ENCODE measurements around the gene LGI2. TPM values are rescaled to one million over a fixed set of nuclear protein-coding genes. Genes with fewer than 3 reads are reported as not detected.

The LGI2 gene
- polyA plus RNA-seq, 1 of the 3 experiments (the other 2 are of a cell fraction) = not detected

DNA sequence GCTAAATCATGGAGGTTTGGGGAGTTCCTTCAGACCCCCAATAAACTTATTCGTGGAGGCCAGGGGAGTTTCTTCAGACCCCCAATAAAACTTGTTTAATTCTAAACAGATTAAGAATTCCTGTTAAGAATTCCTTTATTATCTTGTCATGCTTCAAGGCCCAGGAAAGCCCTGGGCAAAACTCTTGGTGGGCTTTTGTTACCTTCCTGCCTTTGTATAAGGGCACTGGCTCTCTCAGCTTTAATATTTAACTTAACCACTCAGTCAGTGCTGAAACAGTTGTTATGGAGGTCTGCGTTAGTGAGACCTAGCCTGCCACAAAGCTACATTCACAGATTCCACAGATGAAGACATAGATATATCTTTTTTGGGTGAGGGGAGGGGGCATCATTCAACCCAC, 29.0 kb upstream of the LGI2 start:
- Histone ChIP-seq H2AFZ (ENCODE audit: low read depth) (no peak overlapping the region), H3K36me3 (replicated peaks in 1 of 2; ENCODE audit: control insufficient read depth in 1 of 2, insufficient read depth in 2 of 2, low read length in 1 of 2) (no peaks in the 10 kb centered on the region), H3K27ac (ENCODE audit: low read depth in 2 of 2, low read length in 1 of 2) (no peak overlapping the region), H3K9ac (no peak overlapping the region), H3K4me1 (ENCODE audit: control insufficient read depth in 1 of 2, insufficient read depth in 2 of 2, low read depth in 1 of 2, low read length in 1 of 2) (no peaks in the 10 kb centered on the region), H3K4me2 (no peak overlapping the region), H3K9me3 (no peaks in the 10 kb centered on the region), H4K20me1 (ENCODE audit: insufficient read depth) (no peaks in the 10 kb centered on the region), H3K9me2 (no peaks in the 10 kb centered on the region), H3K4me3 (ENCODE audit: low read depth in 2 of 2, low read length in 1 of 2) (no peak overlapping the region), H3K79me2 (ENCODE audit: insufficient read depth) (no peaks in the 10 kb centered on the region), H3F3A (replicated peaks; ENCODE audit: insufficient read depth) (no peaks in the 10 kb centered on the region), H3K27me3 (ENCODE audit: insufficient read depth) (peaks cover 39% of the 10 kb centered on the region)
- no peak for DNase-seq
- TF ChIP-seq FOSL2 (IDR thresholded peaks at IDR 0.05; ENCODE audit: borderline replicate concordance, low read depth) = no peak
- TF ChIP-seq MXI1 (IDR thresholded peaks at IDR 0.05; ENCODE audit: low read depth, low read length) = no peak
- TF ChIP-seq IRF3 (IDR thresholded peaks at IDR 0.05; ENCODE audit: low read depth, low read length) = no peak
- no peak for TF ChIP-seq GABPA (IDR thresholded peaks at IDR 0.05; ENCODE audit: low read depth)
- TF ChIP-seq EZH2phosphoT487 (IDR thresholded peaks at IDR 0.05; ENCODE audit: borderline replicate concordance, low read depth) = no peak
- TF ChIP-seq JUND (IDR thresholded peaks at IDR 0.05) = no peak
- TF ChIP-seq RCOR1 (IDR thresholded peaks at IDR 0.05; ENCODE audit: low read length) = no peak
- TF ChIP-seq FOXJ3 (CRISPR knock-in tag; IDR thresholded peaks at IDR 0.05) = no peak
- no peak for TF ChIP-seq GATA2 (CRISPR knock-in tag; IDR thresholded peaks at IDR 0.05)
- no peak for TF ChIP-seq EP300 (IDR thresholded peaks at IDR 0.05; ENCODE audit: borderline replicate concordance in 1 of 2, low read depth in 1 of 2, low read length in 1 of 2)
- no peak for TF ChIP-seq TAF1 (IDR thresholded peaks at IDR 0.05; ENCODE audit: borderline replicate concordance, low read depth, low read length)
- no peak for TF ChIP-seq FOXM1 (IDR thresholded peaks at IDR 0.05; ENCODE audit: low read depth)
- TF ChIP-seq, protein P1, sequence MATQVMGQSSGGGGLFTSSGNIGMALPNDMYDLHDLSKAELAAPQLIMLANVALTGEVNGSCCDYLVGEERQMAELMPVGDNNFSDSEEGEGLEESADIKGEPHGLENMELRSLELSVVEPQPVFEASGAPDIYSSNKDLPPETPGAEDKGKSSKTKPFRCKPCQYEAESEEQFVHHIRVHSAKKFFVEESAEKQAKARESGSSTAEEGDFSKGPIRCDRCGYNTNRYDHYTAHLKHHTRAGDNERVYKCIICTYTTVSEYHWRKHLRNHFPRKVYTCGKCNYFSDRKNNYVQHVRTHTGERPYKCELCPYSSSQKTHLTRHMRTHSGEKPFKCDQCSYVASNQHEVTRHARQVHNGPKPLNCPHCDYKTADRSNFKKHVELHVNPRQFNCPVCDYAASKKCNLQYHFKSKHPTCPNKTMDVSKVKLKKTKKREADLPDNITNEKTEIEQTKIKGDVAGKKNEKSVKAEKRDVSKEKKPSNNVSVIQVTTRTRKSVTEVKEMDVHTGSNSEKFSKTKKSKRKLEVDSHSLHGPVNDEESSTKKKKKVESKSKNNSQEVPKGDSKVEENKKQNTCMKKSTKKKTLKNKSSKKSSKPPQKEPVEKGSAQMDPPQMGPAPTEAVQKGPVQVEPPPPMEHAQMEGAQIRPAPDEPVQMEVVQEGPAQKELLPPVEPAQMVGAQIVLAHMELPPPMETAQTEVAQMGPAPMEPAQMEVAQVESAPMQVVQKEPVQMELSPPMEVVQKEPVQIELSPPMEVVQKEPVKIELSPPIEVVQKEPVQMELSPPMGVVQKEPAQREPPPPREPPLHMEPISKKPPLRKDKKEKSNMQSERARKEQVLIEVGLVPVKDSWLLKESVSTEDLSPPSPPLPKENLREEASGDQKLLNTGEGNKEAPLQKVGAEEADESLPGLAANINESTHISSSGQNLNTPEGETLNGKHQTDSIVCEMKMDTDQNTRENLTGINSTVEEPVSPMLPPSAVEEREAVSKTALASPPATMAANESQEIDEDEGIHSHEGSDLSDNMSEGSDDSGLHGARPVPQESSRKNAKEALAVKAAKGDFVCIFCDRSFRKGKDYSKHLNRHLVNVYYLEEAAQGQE (IDR thresholded peaks at IDR 0.05; ENCODE audit: low read depth, low read length) = no peak
- TF ChIP-seq SIN3A (IDR thresholded peaks at IDR 0.05; ENCODE audit: borderline replicate concordance, low read depth, low read length) = no peak
- no peak for TF ChIP-seq SMC3 (IDR thresholded peaks at IDR 0.05; ENCODE audit: low read depth, low read length)
- no peak for TF ChIP-seq YY1 (IDR thresholded peaks at IDR 0.05; ENCODE audit: low read depth)
- TF ChIP-seq, protein P2, sequence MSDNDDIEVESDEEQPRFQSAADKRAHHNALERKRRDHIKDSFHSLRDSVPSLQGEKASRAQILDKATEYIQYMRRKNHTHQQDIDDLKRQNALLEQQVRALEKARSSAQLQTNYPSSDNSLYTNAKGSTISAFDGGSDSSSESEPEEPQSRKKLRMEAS (IDR thresholded peaks at IDR 0.05; ENCODE audit: low read depth) = no peak
- ChIA-PET CTCF (interaction anchor here (1.4 to 1.5 kb wide), 2 partner anchors 11 to 15 kb away, joined by 3 read pairs; no protein-coding TSS in a partner anchor), POLR2A (no interaction called here)
- WGBS (ENCODE audit: low lambda C conversion rate) = 18% methylated on average over 2 of the region's 2 CpGs

All from SK-N-SH (cell line).